ENCODE measurements around the gene SH2D1A.
"Not testable (repeated sequence)": the region's sequence is repeated elsewhere in the genome, so short reads cannot be mapped to it uniquely, and the experiment has no call there.

The SH2D1A gene

GRCh38 chrX:124346117-124346876 is at the start of gene SH2D1A:
TSS of gene SH2D1A (plus strand) at chrX:124346563. CDS start at chrX:124346643, 80 bp downstream.
- no peak for DNase-seq (ENCODE audit: low read depth, low spot score)

GRCh38 chrX:124299323-124299722 is 47.0 kb upstream of the SH2D1A start:
- DNase-seq (ENCODE audit: low read depth, low spot score): not testable (repeated sequence)

GRCh38 chrX:124300405-124300804 is 46.0 kb upstream of the SH2D1A start:
- DNase-seq (ENCODE audit: low read depth, low spot score): no peak

- DNase-seq (ENCODE audit: low read depth, low spot score): no peak
These were observed 39.0 kb upstream of the SH2D1A start for GRCh38 chrX:124307253-124307907.

GRCh38 chrX:124325732-124326131 is 20.6 kb upstream of the SH2D1A start:
- no peak for DNase-seq (ENCODE audit: low read depth, low spot score)

- no peak for DNase-seq (ENCODE audit: low read depth, low spot score)
These were observed 17.6 kb upstream of the SH2D1A start for GRCh38 chrX:124328765-124329164.

GRCh38 chrX:124332481-124333424 is 13.6 kb upstream of the SH2D1A start, which contains the start of gene TEX13D:
TSS of gene TEX13D (plus strand) at chrX:124332660. CDS start at chrX:124332918, 258 bp downstream.
- DNase-seq (ENCODE audit: low read depth, low spot score): no peak

- no peak for DNase-seq (ENCODE audit: low read depth, low spot score)
These were observed 12.5 kb upstream of the SH2D1A start for GRCh38 chrX:124333862-124334261.

- DNase-seq (ENCODE audit: low read depth, low spot score): not testable (repeated sequence)
These were observed 11.8 kb upstream of the SH2D1A start for GRCh38 chrX:124334555-124334954.

- no peak for DNase-seq (ENCODE audit: low read depth, low spot score)
These were observed 10.8 kb upstream of the SH2D1A start for GRCh38 chrX:124335598-124335997.

GRCh38 chrX:124337916-124338315 is 8.4 kb upstream of the SH2D1A start:
- no peak for DNase-seq (ENCODE audit: low read depth, low spot score)

GRCh38 chrX:124338733-124339514 is 7.4 kb upstream of the SH2D1A start:
- no peak for DNase-seq (ENCODE audit: low read depth, low spot score)

- DNase-seq (ENCODE audit: low read depth, low spot score): no peak
These were observed 4.8 kb upstream of the SH2D1A start for GRCh38 chrX:124341396-124342132.

- DNase-seq (ENCODE audit: low read depth, low spot score): no peak
These were observed 4.0 kb upstream of the SH2D1A start for GRCh38 chrX:124342174-124342867.

GRCh38 chrX:124343016-124343415 is 3.3 kb upstream of the SH2D1A start:
- DNase-seq (ENCODE audit: low read depth, low spot score): no peak

- DNase-seq (ENCODE audit: low read depth, low spot score): no peak
These were observed 2.1 kb upstream of the SH2D1A start for GRCh38 chrX:124344246-124344645.

GRCh38 chrX:124346877-124347241 is 496 bp downstream of the SH2D1A start:
- no peak for DNase-seq (ENCODE audit: low read depth, low spot score)

GRCh38 chrX:124347242-124347641 is 879 bp downstream of the SH2D1A start:
- no peak for DNase-seq (ENCODE audit: low read depth, low spot score)

GRCh38 chrX:124348182-124348581 is 1.8 kb downstream of the SH2D1A start:
- no peak for DNase-seq (ENCODE audit: low read depth, low spot score)

Data from activated naive CD8-positive, alpha-beta T cell treated with anti-CD3 and anti-CD28 coated beads, Interleukin-2, amount 50 U/mL, for 16 hours (primary cell).